ENCODE measurements around the gene SGF29.

- TF ChIP-seq, protein P1, sequence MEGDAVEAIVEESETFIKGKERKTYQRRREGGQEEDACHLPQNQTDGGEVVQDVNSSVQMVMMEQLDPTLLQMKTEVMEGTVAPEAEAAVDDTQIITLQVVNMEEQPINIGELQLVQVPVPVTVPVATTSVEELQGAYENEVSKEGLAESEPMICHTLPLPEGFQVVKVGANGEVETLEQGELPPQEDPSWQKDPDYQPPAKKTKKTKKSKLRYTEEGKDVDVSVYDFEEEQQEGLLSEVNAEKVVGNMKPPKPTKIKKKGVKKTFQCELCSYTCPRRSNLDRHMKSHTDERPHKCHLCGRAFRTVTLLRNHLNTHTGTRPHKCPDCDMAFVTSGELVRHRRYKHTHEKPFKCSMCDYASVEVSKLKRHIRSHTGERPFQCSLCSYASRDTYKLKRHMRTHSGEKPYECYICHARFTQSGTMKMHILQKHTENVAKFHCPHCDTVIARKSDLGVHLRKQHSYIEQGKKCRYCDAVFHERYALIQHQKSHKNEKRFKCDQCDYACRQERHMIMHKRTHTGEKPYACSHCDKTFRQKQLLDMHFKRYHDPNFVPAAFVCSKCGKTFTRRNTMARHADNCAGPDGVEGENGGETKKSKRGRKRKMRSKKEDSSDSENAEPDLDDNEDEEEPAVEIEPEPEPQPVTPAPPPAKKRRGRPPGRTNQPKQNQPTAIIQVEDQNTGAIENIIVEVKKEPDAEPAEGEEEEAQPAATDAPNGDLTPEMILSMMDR (IDR thresholded peaks at IDR 0.05 in 8 of 11, conservative IDR thresholded peaks at IDR 0.05 in 3 of 11), result no peak
- no peak for TF ChIP-seq POLR2AphosphoS5 (IDR thresholded peaks at IDR 0.05)
- TF ChIP-seq POLR2A (IDR thresholded peaks at IDR 0.05), result no peak
Measured at GRCh38 chr16:28574925-28575324, 21.2 kb downstream of the SGF29 start.

Data from spleen (tissue), 7 donors.